Hepatocyte (in vitro differentiated cells): ENCODE data around the gene CNR1.

Experiments
- CTCF ChIP-seq: fragments of 200-600 bp; sonication (generic); IDR thresholded peaks from 2 replicates; pipeline ENCODE4 v1.5.1; 2016; ENCODE audit warnings: antibody characterized with exemption, mild to moderate bottlenecking; ENCODE audit not compliant: poor library complexity
- EZH2 ChIP-seq: fragments of 200-600 bp; sonication (generic); IDR thresholded peaks from 2 replicates; pipeline ENCODE4 v1.6.1; 2016; ENCODE audit warnings: antibody characterized with exemption, mild to moderate bottlenecking, borderline replicate concordance
- EZH2phosphoT487 ChIP-seq: fragments of 200-600 bp; sonication (generic); IDR thresholded peaks from one replicate; pipeline ENCODE4 v1.6.1; 2018; ENCODE audit warnings: antibody characterized with exemption, mild to moderate bottlenecking, low read depth, moderate library complexity; ENCODE audit not compliant: unreplicated experiment, severe bottlenecking

- TF ChIP-seq CTCF (no peak), EZH2 (no peak), EZH2phosphoT487 (no peak)
Observed at GRCh38 chr6:88161940-88162339, 4.2 kb downstream of the CNR1 start.
